Measurements from ENCODE around the gene MYO1F.

DNA sequence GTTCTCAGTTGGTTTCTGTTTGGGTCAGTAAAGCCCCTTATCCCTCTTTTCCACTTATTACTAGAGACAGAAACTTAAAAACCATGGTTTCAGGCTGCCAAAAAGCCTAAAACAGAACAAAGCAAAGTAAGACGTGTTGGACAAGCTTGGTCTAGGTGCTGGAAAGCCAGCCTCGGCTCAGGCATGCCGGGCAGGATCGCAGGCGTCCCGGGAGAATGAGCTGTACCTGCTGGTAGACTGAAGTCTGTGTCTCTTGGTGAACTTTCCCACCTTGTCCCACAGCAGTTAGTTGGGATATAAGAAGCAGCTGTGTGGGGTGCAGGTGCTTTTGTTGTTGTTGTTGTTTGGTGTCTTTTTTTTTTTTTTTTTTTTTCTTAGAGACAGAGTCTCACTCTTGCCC is 95.6 kb downstream of the MYO1F start:
- TF ChIP-seq, protein P1, sequence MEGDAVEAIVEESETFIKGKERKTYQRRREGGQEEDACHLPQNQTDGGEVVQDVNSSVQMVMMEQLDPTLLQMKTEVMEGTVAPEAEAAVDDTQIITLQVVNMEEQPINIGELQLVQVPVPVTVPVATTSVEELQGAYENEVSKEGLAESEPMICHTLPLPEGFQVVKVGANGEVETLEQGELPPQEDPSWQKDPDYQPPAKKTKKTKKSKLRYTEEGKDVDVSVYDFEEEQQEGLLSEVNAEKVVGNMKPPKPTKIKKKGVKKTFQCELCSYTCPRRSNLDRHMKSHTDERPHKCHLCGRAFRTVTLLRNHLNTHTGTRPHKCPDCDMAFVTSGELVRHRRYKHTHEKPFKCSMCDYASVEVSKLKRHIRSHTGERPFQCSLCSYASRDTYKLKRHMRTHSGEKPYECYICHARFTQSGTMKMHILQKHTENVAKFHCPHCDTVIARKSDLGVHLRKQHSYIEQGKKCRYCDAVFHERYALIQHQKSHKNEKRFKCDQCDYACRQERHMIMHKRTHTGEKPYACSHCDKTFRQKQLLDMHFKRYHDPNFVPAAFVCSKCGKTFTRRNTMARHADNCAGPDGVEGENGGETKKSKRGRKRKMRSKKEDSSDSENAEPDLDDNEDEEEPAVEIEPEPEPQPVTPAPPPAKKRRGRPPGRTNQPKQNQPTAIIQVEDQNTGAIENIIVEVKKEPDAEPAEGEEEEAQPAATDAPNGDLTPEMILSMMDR (IDR thresholded peaks at IDR 0.05): no peak
- TF ChIP-seq POLR2A (IDR thresholded peaks at IDR 0.05): no peak
